ENCODE results near the gene SOX5.

Gene SOX5

GRCh38 chr12:23484238-23484637, 465.2 kb downstream of the SOX5 start:
- no peak for DNase-seq (ENCODE audit: low read depth)

- DNase-seq (ENCODE audit: low read depth): no peak
Observed at GRCh38 chr12:23482571-23482970, 466.9 kb downstream of the SOX5 start.

Measured in stimulated activated CD8-positive, alpha-beta memory T cell treated with anti-CD3 and anti-CD28 coated beads, Interleukin-12 subunit alpha, Interleukin-12 subunit beta, amount 100 ng/mL, for 1 hour (primary cell).